SK-N-SH (cell line): ENCODE results near the gene RBL1.

Experiments used
- FOXJ3 ChIP-seq: sonication (generic); formaldehyde crosslinking; IDR thresholded peaks from 2 replicates; pipeline ENCODE4 v1.5.1; 2020; ENCODE audit warnings: mild to moderate bottlenecking, missing genetic modification reagents
- GABPA ChIP-seq: IDR thresholded peaks from 2 replicates; pipeline ENCODE4 v1.4.0; 2012; ENCODE audit warnings: low read depth, mild to moderate bottlenecking
- RAD21 ChIP-seq: IDR thresholded peaks from 2 replicates; pipeline ENCODE4 v1.6.1; 2012; ENCODE audit warnings: mild to moderate bottlenecking, low read length
- RCOR1 ChIP-seq: fragments of 150-350 bp; IDR thresholded peaks from 2 replicates; pipeline ENCODE4 v1.6.1; 2017; ENCODE audit warnings: antibody characterized with exemption, low read length
- RFX5 ChIP-seq: IDR thresholded peaks from 2 replicates; pipeline ENCODE4 v1.6.1; 2012; ENCODE audit warnings: mild to moderate bottlenecking, improper control_type of control experiment, low read length
- TEAD4 ChIP-seq: IDR thresholded peaks from 2 replicates; pipeline ENCODE4 v1.4.0; 2012; ENCODE audit warnings: mild to moderate bottlenecking, borderline replicate concordance; ENCODE audit not compliant: insufficient read depth
- TF ChIP-seq, protein P1 (sequence below): fragments of 200-600 bp; sonication (generic); IDR thresholded peaks from 2 replicates; pipeline ENCODE4 v1.6.1; 2017; ENCODE audit warnings: antibody characterized with exemption, mild to moderate bottlenecking, moderate library complexity
- TF ChIP-seq, protein P2 (sequence below): IDR thresholded peaks from 2 replicates; pipeline ENCODE4 v1.4.0; 2012; ENCODE audit warnings: low read depth, borderline replicate concordance
- TF ChIP-seq, protein P3 (sequence below): fragments of 150-350 bp; IDR thresholded peaks from 2 replicates; pipeline ENCODE4 v1.6.1; 2017; ENCODE audit warnings: antibody characterized with exemption, low read length, low read depth, borderline replicate concordance

DNA sequence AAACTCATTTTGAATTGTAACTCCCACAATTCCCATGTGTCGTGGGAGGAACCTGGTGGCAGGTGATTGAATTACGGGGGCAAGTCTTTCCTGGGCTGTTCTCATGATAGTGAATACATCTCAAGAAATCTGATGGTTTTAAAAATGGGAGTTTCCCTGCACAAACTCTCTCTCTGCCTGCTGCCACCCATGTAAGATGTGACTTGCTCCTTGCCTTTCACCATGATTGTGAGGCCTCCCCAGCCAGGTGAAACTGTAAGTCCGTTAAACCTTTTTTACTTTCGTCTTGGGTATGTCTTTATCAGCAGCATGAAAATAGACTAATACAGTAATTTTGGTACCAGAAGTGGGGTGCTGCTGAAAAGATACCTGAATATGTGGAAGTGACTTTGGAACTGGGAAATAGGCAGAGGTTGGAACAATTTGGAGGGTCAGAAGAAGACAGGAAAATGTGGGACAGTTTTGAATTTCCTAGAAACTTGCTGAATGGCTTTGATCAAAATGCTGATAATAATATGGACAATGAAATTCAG lies 102.9 kb downstream of the RBL1 start:
- TF ChIP-seq, protein P1, sequence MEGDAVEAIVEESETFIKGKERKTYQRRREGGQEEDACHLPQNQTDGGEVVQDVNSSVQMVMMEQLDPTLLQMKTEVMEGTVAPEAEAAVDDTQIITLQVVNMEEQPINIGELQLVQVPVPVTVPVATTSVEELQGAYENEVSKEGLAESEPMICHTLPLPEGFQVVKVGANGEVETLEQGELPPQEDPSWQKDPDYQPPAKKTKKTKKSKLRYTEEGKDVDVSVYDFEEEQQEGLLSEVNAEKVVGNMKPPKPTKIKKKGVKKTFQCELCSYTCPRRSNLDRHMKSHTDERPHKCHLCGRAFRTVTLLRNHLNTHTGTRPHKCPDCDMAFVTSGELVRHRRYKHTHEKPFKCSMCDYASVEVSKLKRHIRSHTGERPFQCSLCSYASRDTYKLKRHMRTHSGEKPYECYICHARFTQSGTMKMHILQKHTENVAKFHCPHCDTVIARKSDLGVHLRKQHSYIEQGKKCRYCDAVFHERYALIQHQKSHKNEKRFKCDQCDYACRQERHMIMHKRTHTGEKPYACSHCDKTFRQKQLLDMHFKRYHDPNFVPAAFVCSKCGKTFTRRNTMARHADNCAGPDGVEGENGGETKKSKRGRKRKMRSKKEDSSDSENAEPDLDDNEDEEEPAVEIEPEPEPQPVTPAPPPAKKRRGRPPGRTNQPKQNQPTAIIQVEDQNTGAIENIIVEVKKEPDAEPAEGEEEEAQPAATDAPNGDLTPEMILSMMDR: no peak
- TF ChIP-seq, protein P2, sequence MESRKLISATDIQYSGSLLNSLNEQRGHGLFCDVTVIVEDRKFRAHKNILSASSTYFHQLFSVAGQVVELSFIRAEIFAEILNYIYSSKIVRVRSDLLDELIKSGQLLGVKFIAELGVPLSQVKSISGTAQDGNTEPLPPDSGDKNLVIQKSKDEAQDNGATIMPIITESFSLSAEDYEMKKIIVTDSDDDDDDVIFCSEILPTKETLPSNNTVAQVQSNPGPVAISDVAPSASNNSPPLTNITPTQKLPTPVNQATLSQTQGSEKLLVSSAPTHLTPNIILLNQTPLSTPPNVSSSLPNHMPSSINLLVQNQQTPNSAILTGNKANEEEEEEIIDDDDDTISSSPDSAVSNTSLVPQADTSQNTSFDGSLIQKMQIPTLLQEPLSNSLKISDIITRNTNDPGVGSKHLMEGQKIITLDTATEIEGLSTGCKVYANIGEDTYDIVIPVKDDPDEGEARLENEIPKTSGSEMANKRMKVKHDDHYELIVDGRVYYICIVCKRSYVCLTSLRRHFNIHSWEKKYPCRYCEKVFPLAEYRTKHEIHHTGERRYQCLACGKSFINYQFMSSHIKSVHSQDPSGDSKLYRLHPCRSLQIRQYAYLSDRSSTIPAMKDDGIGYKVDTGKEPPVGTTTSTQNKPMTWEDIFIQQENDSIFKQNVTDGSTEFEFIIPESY: no peak
- TF ChIP-seq RAD21 (no peak), GABPA (no peak), RFX5 (no peak), RCOR1 (no peak), FOXJ3 (CRISPR knock-in tag) (no peak), TEAD4 (no peak)
- TF ChIP-seq, protein P3, sequence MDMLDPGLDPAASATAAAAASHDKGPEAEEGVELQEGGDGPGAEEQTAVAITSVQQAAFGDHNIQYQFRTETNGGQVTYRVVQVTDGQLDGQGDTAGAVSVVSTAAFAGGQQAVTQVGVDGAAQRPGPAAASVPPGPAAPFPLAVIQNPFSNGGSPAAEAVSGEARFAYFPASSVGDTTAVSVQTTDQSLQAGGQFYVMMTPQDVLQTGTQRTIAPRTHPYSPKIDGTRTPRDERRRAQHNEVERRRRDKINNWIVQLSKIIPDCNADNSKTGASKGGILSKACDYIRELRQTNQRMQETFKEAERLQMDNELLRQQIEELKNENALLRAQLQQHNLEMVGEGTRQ: no peak
